ENCODE measurements around the gene NAXE.
"Not testable (repeated sequence)": the region's sequence is repeated elsewhere in the genome, so short reads cannot be mapped to it uniquely, and the experiment has no call there.

The NAXE gene

GRCh38 chr1:156594190-156594589 is 2.6 kb downstream of the NAXE start:
- no peak for DNase-seq

- DNase-seq: no peak
Measured at GRCh38 chr1:156595016-156595415, 3.4 kb downstream of the NAXE start.

DNA sequence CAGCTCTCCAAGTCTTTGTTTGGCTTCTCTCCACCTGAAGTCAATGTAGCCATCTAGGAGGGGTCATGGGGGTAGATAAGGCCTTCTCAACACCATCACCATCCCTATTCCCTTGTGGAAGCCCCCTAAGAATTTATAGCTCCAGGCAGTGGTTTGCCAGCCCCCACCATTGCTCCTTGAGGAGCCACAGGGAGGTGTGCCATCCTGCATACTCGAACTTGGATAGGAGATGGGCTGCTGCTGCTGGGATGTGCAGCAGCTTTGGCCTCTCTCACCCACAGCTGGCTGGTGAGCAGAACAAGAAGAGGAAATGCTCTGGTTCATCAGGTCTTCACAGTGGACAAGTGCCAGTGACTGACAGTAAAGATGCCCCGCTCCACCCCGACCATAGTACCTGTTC is 4.8 kb downstream of the NAXE start:
- DNase-seq: no peak

DNA sequence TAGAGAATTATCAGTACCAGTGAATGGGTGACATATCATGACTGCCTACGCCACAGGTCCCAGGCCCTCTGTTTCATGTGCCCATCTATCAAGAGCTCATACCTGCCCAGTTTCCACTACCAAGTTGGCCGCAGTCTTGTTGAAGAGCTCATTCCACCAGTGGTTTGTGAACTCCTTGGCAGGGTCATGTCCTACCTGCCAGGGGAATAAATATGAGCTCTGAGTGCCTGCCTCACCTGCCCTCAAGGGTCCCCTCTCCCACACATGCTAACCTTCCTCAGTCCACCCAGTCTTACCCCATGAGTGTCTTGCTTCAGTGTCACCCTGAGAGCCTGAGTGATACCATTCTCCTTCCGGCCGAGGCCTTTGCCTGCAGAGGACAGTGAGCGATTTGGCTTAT is 6.5 kb downstream of the NAXE start:
- no peak for DNase-seq

DNA sequence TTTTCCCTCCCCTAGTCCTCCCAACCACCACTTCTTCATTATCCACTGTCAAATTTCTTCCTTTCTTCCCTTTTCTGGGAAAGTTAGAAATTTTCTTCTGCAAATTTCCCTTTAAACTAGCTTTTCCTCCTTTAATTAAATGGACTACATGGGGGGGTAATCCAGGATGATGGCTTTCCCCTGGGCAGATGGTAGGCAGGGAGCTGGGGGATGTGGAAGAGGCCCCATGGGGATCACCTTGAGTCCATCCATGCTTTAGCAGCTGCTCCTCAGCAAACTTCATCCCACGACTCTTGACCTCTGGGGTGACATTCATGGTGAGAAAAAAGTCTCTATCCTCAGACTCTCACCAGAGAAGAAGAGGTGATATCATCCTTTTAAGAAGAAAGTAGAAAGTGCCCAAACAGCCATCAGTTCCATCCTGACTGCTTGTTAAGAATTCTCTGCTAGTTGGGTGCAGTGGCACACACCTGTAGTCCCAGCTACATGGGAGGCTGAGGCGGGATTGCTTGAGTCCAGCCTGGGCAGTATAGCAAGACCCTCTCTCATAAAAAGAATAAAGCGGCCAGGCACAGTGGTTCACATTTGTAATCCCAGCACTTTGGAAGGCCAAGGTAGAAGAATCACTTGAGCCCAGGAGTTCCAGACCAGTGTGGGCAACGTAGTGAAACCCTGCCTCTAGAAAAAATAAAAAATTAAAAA is 7.3 kb downstream of the NAXE start:
- no peak for DNase-seq

DNA sequence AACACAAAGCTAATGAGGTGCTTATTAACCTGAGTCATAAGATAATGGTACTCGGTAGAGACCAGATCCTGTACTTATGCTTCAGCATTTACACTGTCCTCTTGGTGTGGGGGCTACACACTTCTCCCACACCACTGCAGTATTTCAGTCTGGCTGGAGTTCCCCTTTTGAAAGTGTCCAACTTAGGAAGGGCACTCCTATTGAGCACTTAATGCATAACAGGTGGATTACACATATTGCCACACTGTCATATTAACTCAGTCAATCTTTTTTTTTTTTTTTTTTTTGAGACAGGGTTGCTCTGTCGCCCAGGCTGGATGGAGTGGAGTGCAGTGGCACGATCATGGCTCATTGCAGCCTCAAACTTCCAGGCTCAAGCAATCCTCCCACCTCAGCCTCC is 8.2 kb downstream of the NAXE start:
- no peak for DNase-seq

GRCh38 chr1:156600733-156601121 is 9.2 kb downstream of the NAXE start:
- DNase-seq: no peak

- no peak for DNase-seq
Measured at GRCh38 chr1:156601122-156601830, 9.7 kb downstream of the NAXE start, which contains the start of gene GPATCH4. GPATCH4 (minus strand) TSS chr1:156601479.

DNA sequence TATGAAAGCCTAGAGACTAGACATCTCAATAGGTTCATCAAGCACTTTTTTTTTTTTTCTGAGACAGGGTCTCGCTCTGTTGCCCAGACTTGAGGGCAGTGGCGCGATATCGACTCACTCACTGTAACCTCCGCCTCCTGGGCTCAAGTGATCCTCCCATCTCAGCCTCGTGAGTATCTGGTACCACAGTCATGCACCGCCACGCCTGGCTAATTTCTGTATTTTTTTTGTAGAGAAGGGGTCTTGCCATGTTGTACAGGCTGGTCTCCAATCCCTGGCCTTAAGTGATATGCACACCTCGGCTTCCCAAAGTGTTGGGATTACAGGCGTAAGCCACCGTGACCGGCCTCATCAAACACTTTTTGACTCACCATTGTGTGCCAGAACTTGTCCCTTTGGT is 10.3 kb downstream of the NAXE start:
- DNase-seq: no peak

- no peak for DNase-seq
Measured at GRCh38 chr1:156602557-156602993, 11.0 kb downstream of the NAXE start.

DNA sequence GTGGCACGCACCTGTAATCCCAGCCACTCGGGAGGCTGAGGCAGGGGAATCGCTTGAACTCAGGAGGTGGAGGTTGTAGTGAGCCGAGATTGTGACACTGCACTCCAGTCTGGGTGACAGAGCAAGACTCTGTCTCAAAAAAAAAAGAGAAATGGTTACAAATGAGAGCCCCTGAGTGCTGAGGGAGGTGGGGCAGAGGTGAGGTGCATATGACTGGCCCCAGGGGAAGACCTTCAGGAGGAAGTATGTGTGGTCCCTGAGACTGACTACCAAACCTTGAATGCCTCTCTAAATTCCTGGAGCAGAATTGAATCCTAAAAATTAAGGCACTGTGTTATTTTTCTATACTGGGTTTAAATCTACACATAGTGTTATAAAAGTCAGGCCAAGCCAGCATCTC is 15.8 kb downstream of the NAXE start:
- not testable (repeated sequence) for DNase-seq

- no peak for DNase-seq
Measured at GRCh38 chr1:156608036-156608674, 16.6 kb downstream of the NAXE start.

GRCh38 chr1:156608981-156609380 is 17.4 kb downstream of the NAXE start:
- no peak for DNase-seq

DNA sequence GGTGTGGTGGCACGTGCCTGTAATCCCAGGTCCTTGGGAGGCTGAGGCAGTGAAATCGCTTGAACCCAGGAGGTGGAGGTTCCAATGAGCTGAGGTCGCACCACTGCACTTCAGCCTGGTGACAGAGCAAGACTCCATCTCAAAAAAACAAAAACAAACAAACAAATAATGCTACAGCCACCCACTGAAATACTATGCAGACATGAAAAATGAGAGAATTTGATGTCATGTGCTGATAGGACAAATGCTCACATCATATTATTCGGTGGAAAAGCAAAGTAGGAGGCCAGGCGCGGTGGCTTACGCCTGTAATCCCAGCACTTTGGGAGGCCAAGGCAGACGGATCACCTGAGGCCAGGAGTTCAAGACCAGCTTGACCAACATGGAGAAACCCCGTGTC is 18.5 kb downstream of the NAXE start:
- not testable (repeated sequence) for DNase-seq

- DNase-seq: no peak
Measured at GRCh38 chr1:156612666-156613065, 21.1 kb downstream of the NAXE start.

DNA sequence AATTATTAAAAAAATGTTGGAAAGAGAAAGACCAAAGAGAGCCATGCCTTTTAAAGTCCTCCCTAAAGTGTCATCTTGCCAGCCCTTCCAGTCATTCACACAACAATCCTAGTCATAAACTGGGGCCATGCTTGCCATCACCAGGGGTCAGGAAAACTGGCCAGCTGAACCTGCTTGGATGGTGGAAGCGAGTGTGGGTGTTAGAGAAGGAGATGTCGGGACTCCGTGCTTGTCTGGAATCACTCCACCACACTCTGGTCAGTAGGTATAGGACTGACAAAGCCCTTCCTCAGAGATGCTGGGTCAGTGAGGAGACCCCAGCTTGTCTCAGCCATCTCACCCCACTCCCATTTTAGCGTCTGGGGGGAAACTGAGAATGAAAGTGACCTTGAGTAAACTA is 24.4 kb downstream of the NAXE start:
- no peak for DNase-seq

- no peak for DNase-seq
Measured at GRCh38 chr1:156616463-156616862, 24.9 kb downstream of the NAXE start.

- DNase-seq: no peak
Measured at GRCh38 chr1:156618853-156619581, 27.4 kb downstream of the NAXE start, which contains the start of gene HAPLN2. HAPLN2 (plus strand) TSS chr1:156619415; CDS start chr1:156623491, 4,076 bp downstream.

DNA sequence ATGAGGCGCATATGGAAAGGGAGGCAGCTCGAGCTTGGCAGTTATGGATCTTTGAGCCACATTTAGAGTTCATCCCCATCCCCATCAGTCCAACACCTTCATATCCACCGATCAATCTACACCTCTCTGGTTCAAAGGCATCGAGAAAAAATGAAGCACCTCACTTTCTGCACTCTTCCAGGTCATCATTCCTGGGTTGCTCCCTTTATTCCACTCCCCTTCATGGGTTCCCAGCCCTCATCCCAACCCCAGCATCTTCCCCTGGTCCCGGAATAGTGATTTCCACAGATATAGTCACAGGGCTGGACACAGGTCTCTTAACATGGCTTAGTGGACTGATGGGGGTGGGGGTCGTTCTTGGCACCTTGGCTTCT is 28.0 kb downstream of the NAXE start:
- no peak for DNase-seq

DNA sequence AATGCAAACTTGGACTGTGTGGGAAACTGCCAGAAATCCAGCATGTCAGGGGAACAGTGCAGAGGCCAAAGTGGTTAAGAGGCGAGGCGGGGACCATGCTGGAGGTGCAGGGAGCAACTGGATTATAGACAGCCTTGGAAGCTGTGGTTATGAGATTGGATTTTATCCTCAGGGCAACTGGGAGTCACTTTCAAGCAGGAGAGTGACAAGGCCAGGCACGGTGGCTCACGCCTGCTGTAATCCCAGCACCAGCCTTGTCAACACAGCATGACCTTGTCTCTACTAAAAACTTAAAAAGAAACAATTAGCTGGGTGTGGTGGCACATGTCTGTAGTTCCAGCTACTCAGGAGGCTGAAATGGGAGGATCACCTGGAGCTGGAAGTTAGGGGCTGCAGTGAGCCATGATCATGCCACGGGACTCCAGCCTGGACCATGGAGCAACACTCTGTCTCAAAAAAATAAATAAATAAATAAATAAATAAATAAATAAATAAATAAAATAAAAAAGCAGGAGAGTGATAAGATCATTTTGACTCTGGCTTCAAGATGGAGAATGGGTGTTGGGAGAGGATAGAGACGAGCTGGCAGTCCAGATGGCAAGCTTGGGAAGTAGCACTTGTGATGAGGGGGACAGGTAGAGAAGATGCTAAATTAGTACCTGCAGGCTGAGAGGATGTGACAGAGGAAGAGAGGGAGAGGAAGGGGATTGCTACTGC is 31.2 kb downstream of the NAXE start:
- DNase-seq: no peak

- no peak for DNase-seq
Measured at GRCh38 chr1:156623946-156624813, 32.6 kb downstream of the NAXE start.

Data from activated gamma-delta T cell (primary cell).